IPS-NIHi7 (cell line): ENCODE results near the gene DPPA2.

Experiments used
- DNase-seq: peaks from one replicate; pipeline ENCODE4 v3.0.0; 2012; ENCODE audit warnings: mixed read lengths; ENCODE audit errors: extremely low spot score

DPPA2 gene

DNA sequence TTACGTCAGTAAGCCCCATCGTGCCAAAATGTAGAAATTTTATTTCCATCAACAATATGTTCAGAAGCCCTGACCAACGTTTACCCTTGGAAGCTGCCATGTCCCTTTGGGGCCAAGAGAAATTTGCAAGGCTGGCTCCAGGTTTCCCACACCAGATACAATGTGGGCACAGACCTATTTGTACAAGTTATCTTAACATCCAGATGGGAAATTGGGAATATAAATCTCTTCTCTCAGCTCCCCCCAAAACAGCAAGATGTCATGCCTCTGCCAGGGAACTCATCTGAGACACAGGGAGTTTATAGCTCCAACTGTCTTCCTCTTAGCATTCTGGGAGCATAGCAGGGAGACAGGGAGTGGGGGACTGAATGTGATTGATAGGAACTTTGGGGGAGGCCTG lies 9.3 kb upstream of the DPPA2 start:
- DNase-seq: peak; percentile 20

DNA sequence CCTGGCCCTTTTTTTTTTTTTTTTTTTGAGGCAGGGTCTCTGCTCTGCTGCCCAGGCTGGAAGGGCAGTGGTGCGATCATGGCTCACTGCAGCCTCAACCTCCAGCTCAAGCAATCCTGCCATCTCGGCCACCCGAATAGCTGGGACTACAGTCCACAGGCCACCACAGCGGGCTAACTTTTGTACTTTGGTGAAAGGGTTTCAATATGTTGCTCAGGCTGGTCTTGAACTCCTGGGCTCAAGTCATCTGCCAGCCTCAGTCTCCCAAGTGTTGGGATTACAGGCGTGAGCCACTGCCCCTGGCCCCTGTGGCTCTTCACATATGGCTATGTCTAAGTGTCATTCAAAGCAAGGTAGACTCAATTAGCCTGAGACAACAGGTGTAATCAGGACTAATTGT lies 8.8 kb upstream of the DPPA2 start:
- DNase-seq: no peak

DNA sequence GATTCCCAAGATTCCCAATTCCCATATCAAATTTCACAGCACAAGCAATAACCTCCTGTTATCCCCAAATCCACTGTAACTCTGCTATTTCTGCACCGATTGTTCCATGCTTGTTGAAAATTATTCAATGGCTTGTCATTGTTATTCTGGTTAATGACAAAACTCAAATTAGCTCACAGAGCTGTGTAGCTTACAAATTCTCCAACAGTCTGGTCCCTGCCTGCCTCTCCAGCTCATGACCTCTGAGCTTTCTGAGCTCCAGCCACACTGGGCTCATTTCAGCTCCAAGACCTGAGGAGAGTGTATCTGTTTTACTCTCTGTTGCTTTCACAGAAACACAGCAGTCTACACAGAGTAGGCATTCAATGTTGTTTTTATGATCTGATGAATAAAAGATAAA lies 3.3 kb downstream of the DPPA2 start:
- DNase-seq: no peak

DNA sequence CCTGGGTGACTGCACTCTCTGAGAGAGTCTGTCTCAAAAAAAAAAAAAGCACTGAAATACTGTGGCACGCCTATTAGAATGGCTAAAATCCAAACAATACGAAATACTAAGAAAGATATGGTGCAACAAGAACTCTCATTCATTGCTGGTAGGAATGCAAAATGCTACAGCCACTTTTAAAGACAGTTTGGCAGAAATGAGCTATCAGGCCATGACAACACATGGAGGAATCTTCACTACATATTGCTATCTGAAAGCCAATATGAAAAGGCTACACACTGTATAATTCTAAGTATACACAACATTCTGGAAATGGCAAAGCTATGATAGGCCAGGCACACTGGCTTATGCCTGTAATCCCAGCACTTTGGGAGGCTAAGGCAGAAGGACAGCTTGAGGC lies 18.8 kb downstream of the DPPA2 start:
- DNase-seq: no peak

DNA sequence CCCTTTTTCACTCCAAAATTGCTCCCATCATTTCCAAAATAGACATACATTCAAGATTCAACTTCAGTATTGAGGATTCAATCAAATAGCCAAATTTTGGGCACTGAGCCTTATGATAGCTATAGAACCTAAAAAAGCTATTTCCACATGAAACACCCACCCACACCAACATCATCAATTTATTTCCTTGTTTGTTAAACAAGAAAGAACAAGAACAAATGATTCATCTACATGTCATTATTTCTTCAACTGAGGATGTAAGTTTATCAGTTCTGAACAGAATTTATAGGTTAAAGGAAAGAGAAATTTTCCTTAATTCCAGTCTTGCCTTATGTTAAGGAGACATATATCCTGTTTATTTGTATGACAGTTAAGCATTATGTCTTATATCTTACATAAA lies 32.2 kb downstream of the DPPA2 start:
- DNase-seq: no peak

DNA sequence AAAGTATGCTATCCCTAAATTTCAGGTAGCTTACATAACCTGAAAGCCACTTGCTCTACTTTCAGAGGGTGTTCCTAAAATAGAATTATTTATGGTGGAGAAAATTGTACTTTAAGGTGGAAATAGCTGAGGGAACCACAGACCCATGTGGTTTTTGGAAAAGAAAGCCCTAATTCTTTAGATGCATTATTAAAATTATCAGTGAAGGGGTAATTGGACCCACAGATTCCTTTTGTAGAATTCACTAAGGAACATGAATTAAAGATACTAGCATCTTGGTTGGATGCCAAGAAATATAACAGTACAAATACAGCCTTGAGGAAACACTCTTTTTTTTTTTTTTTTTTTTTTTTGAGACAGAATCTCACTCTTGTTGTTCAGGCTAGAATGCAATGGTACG lies 37.8 kb downstream of the DPPA2 start:
- DNase-seq: no peak

DNA sequence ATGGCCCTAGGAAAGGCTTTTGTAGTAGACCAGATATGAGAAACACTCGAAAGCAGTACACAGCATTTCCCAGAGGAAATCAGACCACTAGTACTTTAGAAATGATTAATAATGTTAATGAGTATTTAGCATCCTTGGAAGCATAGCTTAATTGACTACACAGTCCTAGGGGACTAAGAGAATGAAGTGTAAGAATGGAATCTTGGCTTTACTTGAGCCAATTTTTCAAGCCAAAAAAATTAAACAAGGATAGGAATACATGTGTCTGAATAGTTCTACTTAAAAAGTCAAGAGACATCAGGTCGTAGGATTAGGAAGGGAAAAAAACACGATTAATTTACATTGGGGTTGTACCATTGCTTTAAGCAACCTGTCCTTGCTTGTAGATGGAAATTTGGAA lies 38.2 kb downstream of the DPPA2 start:
- DNase-seq: no peak

DNA sequence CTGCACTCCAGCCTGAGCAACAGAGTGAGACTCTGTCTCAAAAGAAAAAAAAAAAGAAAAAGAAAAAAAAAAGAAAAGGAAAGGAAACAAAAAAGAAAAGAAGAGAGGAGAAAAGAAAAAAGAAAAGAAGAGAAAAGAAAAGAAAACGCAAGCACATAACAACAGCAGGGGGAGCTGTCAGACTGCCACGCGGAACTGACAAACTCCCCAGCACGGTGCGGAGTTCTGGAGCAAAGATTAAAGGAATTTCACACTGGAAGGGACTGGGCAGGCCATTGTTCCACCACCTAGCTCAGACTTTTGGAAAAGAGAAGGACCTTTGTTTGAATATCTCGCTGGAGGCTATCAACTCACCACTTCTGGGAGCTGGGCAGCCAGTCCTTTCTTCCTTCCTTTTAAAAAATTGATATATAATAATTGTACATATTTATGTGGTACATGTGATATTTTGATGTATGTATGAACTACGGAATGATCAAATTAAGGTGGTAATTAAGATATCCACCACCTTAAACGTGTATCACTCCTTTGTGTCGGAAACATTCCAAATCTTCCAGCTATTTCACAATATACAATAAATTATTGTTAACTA lies 40.5 kb downstream of the DPPA2 start:
- peak; percentile 86 for DNase-seq

DNA sequence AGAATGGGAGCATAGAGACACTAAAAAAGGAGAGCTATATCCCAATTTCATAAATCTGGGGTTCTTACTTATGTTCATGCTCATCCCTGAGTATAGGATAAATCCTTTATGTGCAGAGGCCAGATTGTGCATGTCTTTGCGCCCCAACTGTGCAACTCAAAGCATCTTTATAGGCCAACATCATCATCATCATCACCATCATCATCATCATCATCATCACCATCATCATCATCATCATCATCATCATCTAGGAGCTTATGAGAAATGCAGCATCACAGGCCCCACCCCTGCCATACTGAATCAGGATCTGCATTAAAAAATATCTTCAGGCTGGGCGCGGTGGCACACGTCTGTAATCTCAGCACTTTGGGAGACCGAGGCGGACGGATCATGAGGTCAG lies 45.5 kb downstream of the DPPA2 start:
- no peak for DNase-seq

DNA sequence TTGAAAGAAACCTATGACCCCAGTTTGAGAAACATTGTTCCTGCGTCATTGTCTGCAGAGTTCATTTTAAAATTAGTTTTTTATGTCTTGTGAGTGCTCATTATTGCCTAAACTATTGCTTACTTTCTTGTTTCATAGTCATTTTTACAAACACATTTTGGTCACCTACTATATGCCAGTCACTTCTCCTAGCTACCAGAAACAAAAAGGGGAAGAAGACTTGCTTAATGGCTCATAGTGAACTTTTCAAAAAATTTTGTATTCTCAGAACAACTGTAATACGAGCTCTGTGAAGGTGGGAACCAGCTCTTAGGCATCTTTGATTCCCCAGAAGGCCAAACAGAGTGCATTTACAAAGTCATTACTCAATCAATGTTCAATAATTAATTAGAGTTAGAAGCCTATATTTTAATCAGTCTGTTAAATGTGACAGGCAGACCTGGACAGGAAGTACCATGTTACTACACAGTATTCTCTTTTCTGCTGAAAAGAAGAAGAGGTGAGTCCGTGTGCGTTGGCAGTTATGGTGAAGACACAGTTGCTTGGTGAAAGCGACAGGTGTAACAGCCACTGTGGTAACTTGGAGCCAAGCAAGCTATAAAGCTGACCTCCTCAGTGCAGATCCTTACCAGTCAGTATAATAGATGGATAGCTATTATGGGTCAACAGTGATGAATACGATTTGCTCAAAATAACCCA lies 46.6 kb downstream of the DPPA2 start:
- no peak for DNase-seq

DNA sequence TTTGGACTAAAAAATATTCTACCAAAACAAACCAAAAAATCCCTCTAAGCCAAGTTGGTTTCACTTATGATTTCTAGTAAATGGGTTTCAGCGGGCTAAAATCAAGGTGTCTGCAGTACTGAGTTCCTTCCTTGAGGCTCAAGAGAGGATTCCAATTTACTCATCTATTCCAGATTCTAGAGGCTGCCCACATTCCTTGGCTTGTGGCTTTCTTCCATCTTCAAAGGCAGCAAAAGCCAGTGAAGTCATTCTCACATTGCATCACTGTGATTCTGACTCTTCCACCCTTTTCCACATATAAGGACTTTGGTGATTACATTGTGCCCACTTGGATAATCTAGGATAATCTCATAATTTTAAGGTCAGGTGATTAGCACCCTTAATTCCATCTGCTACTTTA lies 48.1 kb downstream of the DPPA2 start:
- no peak for DNase-seq

DNA sequence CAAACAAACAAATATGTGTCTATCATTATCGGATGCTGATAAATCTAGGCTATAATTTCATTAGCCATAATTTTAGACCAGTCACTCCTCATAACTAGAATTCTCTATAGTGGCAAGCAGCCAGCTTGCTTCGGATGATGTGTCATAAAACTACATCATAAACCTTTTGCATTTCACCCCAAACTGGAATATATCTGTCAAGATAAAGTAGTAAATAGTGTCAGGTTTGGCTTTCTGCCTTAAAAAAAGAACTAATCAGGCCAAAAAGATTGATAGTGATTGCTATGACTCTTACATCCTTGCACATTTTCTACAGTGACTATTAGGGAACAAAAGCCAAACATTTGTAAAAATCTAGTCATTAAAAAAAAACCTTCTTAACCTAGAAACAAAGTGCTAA lies 51.0 kb downstream of the DPPA2 start:
- DNase-seq: no peak

DNA sequence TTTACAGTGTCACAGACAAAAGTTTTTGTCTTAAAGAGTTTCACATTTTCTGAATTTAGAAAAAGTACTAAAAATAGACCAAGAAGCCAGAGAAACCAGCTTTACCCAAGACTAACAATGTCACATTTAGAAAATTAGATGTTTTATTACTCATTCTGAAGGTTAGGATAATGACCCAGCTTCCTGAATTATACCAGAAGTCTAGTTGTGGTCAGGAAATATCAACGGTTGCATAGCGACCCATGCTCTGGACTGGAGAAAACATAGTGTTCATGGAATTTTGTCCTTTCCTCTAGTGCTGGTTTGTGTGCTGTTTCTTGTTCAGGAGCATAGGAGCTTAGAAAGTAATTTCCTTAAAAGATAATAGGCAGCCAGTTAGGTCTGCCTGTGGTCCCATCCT lies 59.0 kb downstream of the DPPA2 start:
- DNase-seq: no peak

DNA sequence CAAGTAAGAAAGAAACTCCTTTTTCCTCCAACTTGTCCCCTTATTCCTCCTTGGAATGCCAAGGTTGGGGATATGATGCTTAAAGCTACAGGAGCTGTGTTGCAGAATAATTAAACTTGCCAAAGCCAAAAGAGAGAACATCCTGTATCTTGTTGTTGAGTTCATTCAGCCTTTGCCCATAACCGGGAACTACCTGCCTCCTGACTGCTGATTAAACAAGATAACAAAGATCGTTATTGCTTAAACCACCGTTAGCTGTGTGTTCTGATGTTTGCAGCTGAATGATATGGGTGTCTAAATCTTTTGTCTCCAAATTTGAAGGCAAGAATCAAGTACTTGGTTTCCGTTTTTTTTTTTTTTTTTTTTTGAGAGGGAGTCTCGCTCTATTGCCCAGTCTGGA lies 61.5 kb downstream of the DPPA2 start:
- DNase-seq: no peak

DNA sequence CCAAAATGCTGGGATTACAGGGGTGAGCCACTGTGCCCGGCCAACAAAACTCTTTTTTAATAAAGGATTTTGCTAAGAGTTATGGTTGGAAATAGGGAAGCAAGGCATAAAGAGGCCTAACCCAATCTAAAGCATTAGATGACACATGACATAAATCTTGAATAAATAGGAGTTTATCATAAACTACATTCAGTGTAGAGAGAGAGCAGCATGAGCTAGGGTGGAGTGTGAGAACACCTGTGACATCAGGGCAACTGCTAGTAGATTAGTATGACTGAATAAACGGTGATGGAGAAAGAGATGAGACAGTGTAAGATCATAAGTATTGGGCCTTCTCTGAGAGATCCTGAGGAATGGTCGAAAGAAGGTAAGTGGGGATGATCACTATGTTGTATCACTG lies 63.7 kb downstream of the DPPA2 start:
- DNase-seq: no peak
